Cardiac muscle cell (in vitro differentiated cells and primary cell): ENCODE results near the gene IQGAP1. TPM values are rescaled to one million over a fixed set of nuclear protein-coding genes. Genes with fewer than 3 reads are reported as not detected.

Experiments
- DNase-seq, 2 donors: peaks; one replicate each; pipeline versions ENCODE4 v3.0.0 to v3.0.0-alpha.2; 2010 to 2017; ENCODE audit warnings: low read depth in 1 of 2, low spot score in 1 of 2
- H3K27ac ChIP-seq: fragments of 200-600 bp; sonication (generic); 2 replicates; pipeline ENCODE4 v1.5.1; 2016
- H3K27me3 ChIP-seq: fragments of 200-600 bp; sonication (generic); 2 replicates; pipeline ENCODE4 v1.6.0; 2016; ENCODE audit warnings: control low read depth
- H3K36me3 ChIP-seq: fragments of 200-600 bp; sonication (generic); 2 replicates; pipeline ENCODE4 v1.5.1; 2016; ENCODE audit warnings: control low read depth
- H3K4me1 ChIP-seq: fragments of 200-600 bp; sonication (generic); 2 replicates; pipeline ENCODE4 v1.8.1; 2017; ENCODE audit warnings: low read depth, mild to moderate bottlenecking, mixed run types
- H3K4me3 ChIP-seq: fragments of 200-600 bp; sonication (generic); 2 replicates; pipeline ENCODE4 v1.5.1; 2016; ENCODE audit warnings: mild to moderate bottlenecking
- H3K9me3 ChIP-seq: fragments of 200-600 bp; sonication (generic); 2 replicates; pipeline ENCODE4 v1.5.1; 2017; ENCODE audit warnings: low read depth, mild to moderate bottlenecking, control low read depth
- CTCF ChIP-seq: IDR thresholded peaks from 2 replicates; pipeline ENCODE4 v1.5.1; 2012; ENCODE audit warnings: low read depth, mild to moderate bottlenecking, low read length
- polyA plus RNA-seq: library from polyadenylated mRNA; unstranded; fragments of >200 nt; fragmentation: Nextera tagmentation; extraction: Ambion mirVana; gene quantifications from 2 replicates; pipeline ENCODE4 v1.2.1, GENCODE V29; 2016
- total RNA-seq: library from RNA; depleted of rRNA; stranded (reverse); fragments of >200 nt; gene quantifications from 2 replicates; pipeline ENCODE4 v1.2.3, GENCODE V29; 2016

IQGAP1 gene
- total and polyA plus RNA-seq, 2 experiments from 2014 or later, result 9.1 to 14.2 TPM

- H3K36me3 ChIP-seq, result no peaks in the 10 kb centered on the region
- no peak overlapping the region for H3K27ac ChIP-seq
- DNase-seq, result no peak
- no peaks in the 10 kb centered on the region for H3K27me3 ChIP-seq
- H3K9me3 ChIP-seq, result no peaks in the 10 kb centered on the region
- no peak overlapping the region for H3K4me3 ChIP-seq
- H3K4me1 ChIP-seq, result peaks cover 8% of the 10 kb centered on the region
- TF ChIP-seq CTCF, result no peak
These were observed 151.7 kb downstream of the IQGAP1 start for GRCh38 chr15:90539789-90540188.

- TF ChIP-seq CTCF, result no peak
- Histone ChIP-seq H3K4me1 (peaks cover under 1% of the 10 kb centered on the region), H3K27ac (no peak overlapping the region), H3K9me3 (no peaks in the 10 kb centered on the region), H3K27me3 (no peaks in the 10 kb centered on the region), H3K4me3 (no peak overlapping the region), H3K36me3 (no peaks in the 10 kb centered on the region)
- DNase-seq, result no peak
These were observed 152.7 kb downstream of the IQGAP1 start for GRCh38 chr15:90540768-90541167.

- Histone ChIP-seq H3K36me3 (no peaks in the 10 kb centered on the region), H3K4me1 (no peaks in the 10 kb centered on the region), H3K27me3 (no peaks in the 10 kb centered on the region), H3K4me3 (no peak overlapping the region), H3K27ac (no peak overlapping the region), H3K9me3 (no peaks in the 10 kb centered on the region)
- TF ChIP-seq CTCF, result no peak
- DNase-seq, result no peak
These were observed 157.1 kb downstream of the IQGAP1 start for GRCh38 chr15:90545095-90545494.

GRCh38 chr15:90547540-90547939 lies 159.5 kb downstream of the IQGAP1 start:
- no peaks in the 10 kb centered on the region for H3K36me3 ChIP-seq
- TF ChIP-seq CTCF, result no peak
- DNase-seq, result no peak
- H3K4me1 ChIP-seq, result no peaks in the 10 kb centered on the region
- no peak overlapping the region for H3K4me3 ChIP-seq
- H3K9me3 ChIP-seq, result no peaks in the 10 kb centered on the region
- H3K27ac ChIP-seq, result no peak overlapping the region
- no peaks in the 10 kb centered on the region for H3K27me3 ChIP-seq

GRCh38 chr15:90550919-90551318 lies 162.9 kb downstream of the IQGAP1 start:
- Histone ChIP-seq H3K4me3 (no peak overlapping the region), H3K27me3 (no peaks in the 10 kb centered on the region), H3K4me1 (no peaks in the 10 kb centered on the region), H3K27ac (no peak overlapping the region), H3K36me3 (no peaks in the 10 kb centered on the region), H3K9me3 (no peaks in the 10 kb centered on the region)
- TF ChIP-seq CTCF, result no peak
- DNase-seq, result no peak

Other genes with a start within 250 kb of the IQGAP1 start
- 38.0 and 39.3 TPM in 2 replicates for gene SEMA4B, start 186.9 kb upstream of the IQGAP1 start, total RNA-seq
- gene SEMA4B, start 186.9 kb upstream of the IQGAP1 start, polyA plus RNA-seq, result 43.1 and 44.9 TPM in 2 replicates
- 18.1 and 30.8 TPM in 2 replicates for gene CIB1, start 154.3 kb upstream of the IQGAP1 start, total RNA-seq
- gene CIB1, start 154.3 kb upstream of the IQGAP1 start, polyA plus RNA-seq, result 71.9 and 91.6 TPM in 2 replicates
- 9.1 and 16.2 TPM in 2 replicates for gene GDPGP1, start 154.0 kb upstream of the IQGAP1 start, total RNA-seq
- gene GDPGP1, start 154.0 kb upstream of the IQGAP1 start, polyA plus RNA-seq, result 1.3 and 1.9 TPM in 2 replicates
- gene TTLL13, start 138.7 kb upstream of the IQGAP1 start, total RNA-seq, result 0.21 TPM in 2 replicates
- 0.39 TPM in 1 of 2 replicates, not detected in the other for gene TTLL13, start 138.7 kb upstream of the IQGAP1 start, polyA plus RNA-seq
- gene NGRN, start 122.6 kb upstream of the IQGAP1 start, total RNA-seq, result 157 and 225 TPM in 2 replicates
- gene NGRN, start 122.6 kb upstream of the IQGAP1 start, polyA plus RNA-seq, result 158 and 167 TPM in 2 replicates
- 1.7 and 14.6 TPM in 2 replicates for gene ZNF774, start 36.0 kb upstream of the IQGAP1 start, total RNA-seq
- gene ZNF774, start 36.0 kb upstream of the IQGAP1 start, polyA plus RNA-seq, result 2.1 TPM in 2 replicates
- 14.0 and 24.5 TPM in 2 replicates for gene CRTC3, start 141.7 kb downstream of the IQGAP1 start, total RNA-seq
- gene CRTC3, start 141.7 kb downstream of the IQGAP1 start, polyA plus RNA-seq, result 15.1 and 21.7 TPM in 2 replicates